GM21825 (cell line): ENCODE data around the gene CEP164.
"Not testable (repeated sequence)": the region's sequence is repeated elsewhere in the genome, so short reads cannot be mapped to it uniquely, and the experiment has no call there.

Experiments used
- ATAC-seq: cut with Tn5 transposase; IDR thresholded peaks from one replicate; pipeline ENCODE4 v1.9.1; 2021; ENCODE audit warnings: mild to moderate bottlenecking, moderate library complexity; ENCODE audit not compliant: unreplicated experiment

Gene CEP164

GRCh38 chr11:117303646-117304315 is 23.9 kb upstream of the CEP164 start:
- no peak for ATAC-seq

- ATAC-seq: no peak
Observed at GRCh38 chr11:117305145-117305544, 22.5 kb upstream of the CEP164 start.

GRCh38 chr11:117309310-117309709 is 18.3 kb upstream of the CEP164 start:
- ATAC-seq: no peak

- no peak for ATAC-seq
Observed at GRCh38 chr11:117313091-117313490, 14.6 kb upstream of the CEP164 start.

GRCh38 chr11:117313828-117314768 is 13.6 kb upstream of the CEP164 start:
- no peak for ATAC-seq

- no peak for ATAC-seq
Observed at GRCh38 chr11:117314840-117315239, 12.8 kb upstream of the CEP164 start.

GRCh38 chr11:117315285-117316196 is 12.1 kb upstream of the CEP164 start:
- no peak for ATAC-seq

GRCh38 chr11:117316197-117316961 is 11.3 kb upstream of the CEP164 start, which contains the start of gene BACE1:
TSS of gene BACE1 (minus strand) at chr11:117316256. CDS start at chr11:117315795, 461 bp downstream.
- no peak for ATAC-seq

GRCh38 chr11:117318738-117319137 is 8.9 kb upstream of the CEP164 start:
- ATAC-seq: no peak

GRCh38 chr11:117319214-117319840 is 8.3 kb upstream of the CEP164 start:
- no peak for ATAC-seq

GRCh38 chr11:117327255-117327566 is 443 bp upstream of the CEP164 start:
- ATAC-seq: not testable (repeated sequence)

GRCh38 chr11:117328375-117329010 is 839 bp downstream of the CEP164 start:
- no peak for ATAC-seq

GRCh38 chr11:117332843-117333242 is 5.2 kb downstream of the CEP164 start:
- no peak for ATAC-seq

- ATAC-seq: no peak
Observed at GRCh38 chr11:117333917-117334316, 6.3 kb downstream of the CEP164 start.

GRCh38 chr11:117334896-117335295 is 7.2 kb downstream of the CEP164 start:
- no peak for ATAC-seq

- no peak for ATAC-seq
Observed at GRCh38 chr11:117335399-117335798, 7.7 kb downstream of the CEP164 start.

- ATAC-seq: no peak
Observed at GRCh38 chr11:117337076-117337475, 9.4 kb downstream of the CEP164 start.

- no peak for ATAC-seq
Observed at GRCh38 chr11:117345039-117345438, 17.4 kb downstream of the CEP164 start.

GRCh38 chr11:117354550-117354949 is 26.9 kb downstream of the CEP164 start:
- ATAC-seq: no peak
